ENCODE measurements around the gene SLC6A8. TPM values are rescaled to one million over a fixed set of nuclear protein-coding genes. Genes with fewer than 3 reads are reported as not detected.

The SLC6A8 gene
- total RNA-seq, 1 donor from 2014 or later: 94.1 TPM

- Histone ChIP-seq H3K9ac (no peak overlapping the region), H2AFZ (replicated peaks) (no peak overlapping the region), H3K79me2 (ENCODE audit: low read depth) (no peaks in the 10 kb centered on the region), H4K20me1 (ENCODE audit: low read depth) (peaks cover 8% of the 10 kb centered on the region), H3F3A (ENCODE audit: low read depth) (no peaks in the 10 kb centered on the region), H3K4me2 (no peak overlapping the region), H3K36me3 (no peaks in the 10 kb centered on the region), H3K27ac (no peak overlapping the region), H3K4me3 (no peak overlapping the region), H3K27me3 (peaks cover 60% of the 10 kb centered on the region), H3K9me3 (ENCODE audit: low read depth) (peaks cover 6% of the 10 kb centered on the region), H3K4me1 (peaks cover 3% of the 10 kb centered on the region)
- TF ChIP-seq, protein P1, sequence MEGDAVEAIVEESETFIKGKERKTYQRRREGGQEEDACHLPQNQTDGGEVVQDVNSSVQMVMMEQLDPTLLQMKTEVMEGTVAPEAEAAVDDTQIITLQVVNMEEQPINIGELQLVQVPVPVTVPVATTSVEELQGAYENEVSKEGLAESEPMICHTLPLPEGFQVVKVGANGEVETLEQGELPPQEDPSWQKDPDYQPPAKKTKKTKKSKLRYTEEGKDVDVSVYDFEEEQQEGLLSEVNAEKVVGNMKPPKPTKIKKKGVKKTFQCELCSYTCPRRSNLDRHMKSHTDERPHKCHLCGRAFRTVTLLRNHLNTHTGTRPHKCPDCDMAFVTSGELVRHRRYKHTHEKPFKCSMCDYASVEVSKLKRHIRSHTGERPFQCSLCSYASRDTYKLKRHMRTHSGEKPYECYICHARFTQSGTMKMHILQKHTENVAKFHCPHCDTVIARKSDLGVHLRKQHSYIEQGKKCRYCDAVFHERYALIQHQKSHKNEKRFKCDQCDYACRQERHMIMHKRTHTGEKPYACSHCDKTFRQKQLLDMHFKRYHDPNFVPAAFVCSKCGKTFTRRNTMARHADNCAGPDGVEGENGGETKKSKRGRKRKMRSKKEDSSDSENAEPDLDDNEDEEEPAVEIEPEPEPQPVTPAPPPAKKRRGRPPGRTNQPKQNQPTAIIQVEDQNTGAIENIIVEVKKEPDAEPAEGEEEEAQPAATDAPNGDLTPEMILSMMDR (IDR thresholded peaks at IDR 0.05): no peak
- TF ChIP-seq EZH2phosphoT487 (IDR thresholded peaks at IDR 0.05): no peak
- no peak for TF ChIP-seq EZH2 (IDR thresholded peaks at IDR 0.05)
- Mint-ChIP-seq H3K36me3 (no peaks in the 10 kb centered on the region), H3K9me3 (peaks cover 19% of the 10 kb centered on the region), H3K4me1 (peaks cover under 1% of the 10 kb centered on the region), H3K27me3 (ENCODE audit: insufficient read depth, low read depth) (peaks cover 30% of the 10 kb centered on the region), H3K4me3 (no peak overlapping the region), H3K27ac (no peak overlapping the region)
- no peak for DNase-seq (ENCODE audit: low spot score)
Observed at GRCh38 chrX:153648358-153649177, 39.2 kb upstream of the SLC6A8 start.

DNA sequence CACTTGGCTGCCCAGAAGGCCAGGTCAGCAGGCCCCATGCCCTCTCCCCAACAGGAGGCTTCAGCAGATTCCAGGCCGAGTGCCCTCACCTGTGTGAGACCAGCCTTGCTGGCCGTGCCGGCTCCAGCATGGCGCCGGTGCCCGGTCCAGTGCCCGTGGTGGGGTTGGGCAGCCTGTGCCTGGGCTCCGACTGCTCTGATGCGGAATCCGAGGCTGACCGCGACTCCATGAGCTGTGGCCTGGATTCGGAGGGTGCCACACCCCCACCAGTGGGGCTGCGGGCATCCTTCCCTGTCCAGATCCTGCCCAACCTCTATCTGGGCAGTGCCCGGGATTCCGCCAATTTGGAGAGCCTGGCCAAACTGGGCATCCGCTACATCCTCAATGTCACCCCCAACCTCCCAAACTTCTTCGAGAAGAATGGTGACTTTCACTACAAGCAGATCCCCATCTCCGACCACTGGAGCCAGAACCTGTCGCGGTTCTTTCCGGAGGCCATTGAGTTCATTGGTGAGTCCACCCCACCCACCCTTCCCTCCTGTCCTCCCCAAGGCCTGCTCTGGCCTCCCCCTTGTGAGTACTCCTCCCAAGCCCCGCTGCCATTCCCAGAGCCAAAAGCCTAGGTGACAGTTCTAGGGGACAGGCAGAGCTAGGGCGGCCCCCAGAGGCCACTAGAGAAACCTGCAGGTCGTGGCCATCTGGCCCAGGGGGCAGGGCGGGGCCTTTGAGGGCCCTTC lies 38.4 kb upstream of the SLC6A8 start:
- Histone ChIP-seq H2AFZ (replicated peaks) (no peak overlapping the region), H3K36me3 (no peaks in the 10 kb centered on the region), H3K27ac (no peak overlapping the region), H3K79me2 (ENCODE audit: low read depth) (no peaks in the 10 kb centered on the region), H3K4me2 (no peak overlapping the region), H3K4me1 (no peaks in the 10 kb centered on the region), H3K4me3 (no peak overlapping the region), H3F3A (ENCODE audit: low read depth) (no peaks in the 10 kb centered on the region), H3K9me3 (ENCODE audit: low read depth) (peaks cover 13% of the 10 kb centered on the region), H3K27me3 (peaks cover 53% of the 10 kb centered on the region), H4K20me1 (ENCODE audit: low read depth) (peaks cover 8% of the 10 kb centered on the region), H3K9ac (no peak overlapping the region)
- Mint-ChIP-seq H3K9me3 (peaks cover 24% of the 10 kb centered on the region), H3K27ac (no peak overlapping the region), H3K4me1 (no peaks in the 10 kb centered on the region), H3K36me3 (no peaks in the 10 kb centered on the region), H3K4me3 (no peak overlapping the region), H3K27me3 (ENCODE audit: insufficient read depth, low read depth) (peaks cover 26% of the 10 kb centered on the region)
- TF ChIP-seq, protein P1 (IDR thresholded peaks at IDR 0.05): peak; percentile 59
- no peak for TF ChIP-seq EZH2phosphoT487 (IDR thresholded peaks at IDR 0.05)
- DNase-seq (ENCODE audit: low spot score): peak; percentile 81

GRCh38 chrX:153649915-153650782 lies 37.6 kb upstream of the SLC6A8 start:
- H3K9ac ChIP-seq: no peak overlapping the region
- no peak for TF ChIP-seq EZH2phosphoT487 (IDR thresholded peaks at IDR 0.05)
- TF ChIP-seq EZH2 (IDR thresholded peaks at IDR 0.05): no peak
- TF ChIP-seq, protein P1 (IDR thresholded peaks at IDR 0.05): no peak
- no peaks in the 10 kb centered on the region for H3K36me3 ChIP-seq
- Mint-ChIP-seq H3K27me3 (ENCODE audit: insufficient read depth, low read depth) (peaks cover 19% of the 10 kb centered on the region), H3K4me1 (no peaks in the 10 kb centered on the region), H3K36me3 (no peaks in the 10 kb centered on the region), H3K27ac (no peak overlapping the region), H3K4me3 (no peak overlapping the region), H3K9me3 (peaks cover 30% of the 10 kb centered on the region)
- peaks cover 8% of the 10 kb centered on the region for H4K20me1 ChIP-seq (ENCODE audit: low read depth)
- no peak overlapping the region for H3K4me3 ChIP-seq
- no peak overlapping the region for H3K4me2 ChIP-seq
- H2AFZ ChIP-seq (replicated peaks): no peak overlapping the region
- DNase-seq (ENCODE audit: low spot score): no peak
- peaks cover 45% of the 10 kb centered on the region for H3K27me3 ChIP-seq
- H3K4me1 ChIP-seq: no peaks in the 10 kb centered on the region
- H3F3A ChIP-seq (ENCODE audit: low read depth): no peaks in the 10 kb centered on the region
- no peaks in the 10 kb centered on the region for H3K79me2 ChIP-seq (ENCODE audit: low read depth)
- H3K9me3 ChIP-seq (ENCODE audit: low read depth): peaks cover 14% of the 10 kb centered on the region
- no peak overlapping the region for H3K27ac ChIP-seq

Data from neural progenitor cell (in vitro differentiated cells).